ENCODE results near the gene ZFYVE16. TPM values are rescaled to one million over a fixed set of nuclear protein-coding genes. Genes with fewer than 3 reads are reported as not detected.
"Not testable (repeated sequence)": the region's sequence is repeated elsewhere in the genome, so short reads cannot be mapped to it uniquely, and the experiment has no call there.

The ZFYVE16 gene
- total RNA-seq, 1 experiment from 2014 or later = 30.1 TPM

- no peak for DNase-seq (ENCODE audit: low read depth in 1 of 2, low spot score in 2 of 2)
- peaks cover 8% of the 10 kb centered on the region; the same call in 1 of the 2 replicates for H3K4me1 ChIP-seq (replicated peaks)
- no peak overlapping the region for H3K27ac ChIP-seq
- H3K36me3 ChIP-seq = 0 out of 2 replicates have a peak, but pooled peaks cover 3% of the 10 kb centered on the region
- no peaks in the 10 kb centered on the region for H3K27me3 ChIP-seq (replicated peaks)
- no peak overlapping the region for H3K4me3 ChIP-seq
- H3K9me3 ChIP-seq (replicated peaks) = no peaks in the 10 kb centered on the region
These were observed 75.9 kb downstream of the ZFYVE16 start for GRCh38 chr5:80483636-80484232.

GRCh38 chr5:80487444-80487828 lies 79.6 kb downstream of the ZFYVE16 start:
- H3K27me3 ChIP-seq (replicated peaks) = no peaks in the 10 kb centered on the region
- DNase-seq (ENCODE audit: low read depth in 1 of 2, low spot score in 2 of 2) = no peak
- H3K9me3 ChIP-seq (replicated peaks) = no peaks in the 10 kb centered on the region
- no peaks in the 10 kb centered on the region for H3K36me3 ChIP-seq
- no peak overlapping the region for H3K27ac ChIP-seq
- H3K4me3 ChIP-seq = peak overlapping the region; percentile 63
- H3K4me1 ChIP-seq (replicated peaks) = peaks cover 8% of the 10 kb centered on the region; the same call in 1 of the 2 replicates

GRCh38 chr5:80487829-80488721 lies 80.2 kb downstream of the ZFYVE16 start, which contains the start of gene FAM151B:
Gene FAM151B, plus strand, starts transcription at chr5:80488100. Its CDS starts 24 bp downstream, at chr5:80488124.
- no peaks in the 10 kb centered on the region for H3K9me3 ChIP-seq (replicated peaks)
- peak within 1 kb of the TSS; percentile 18; the same call in 1 of the 2 replicates for H3K27ac ChIP-seq
- peaks cover 8% of the 10 kb centered on the region; the same call in 1 of the 2 replicates for H3K4me1 ChIP-seq (replicated peaks)
- peak; percentile 78 to 84 for DNase-seq (ENCODE audit: low read depth in 1 of 2, low spot score in 2 of 2)
- H3K36me3 ChIP-seq = no peaks in the 10 kb centered on the region
- peak within 1 kb of the TSS; percentile 63 for H3K4me3 ChIP-seq
- H3K27me3 ChIP-seq (replicated peaks) = no peaks in the 10 kb centered on the region

GRCh38 chr5:80491296-80491695 lies 83.4 kb downstream of the ZFYVE16 start:
- Histone ChIP-seq H3K27me3 (replicated peaks) (no peaks in the 10 kb centered on the region), H3K9me3 (replicated peaks) (no peaks in the 10 kb centered on the region), H3K4me1 (replicated peaks) (peaks cover 8% of the 10 kb centered on the region; the same call in 1 of the 2 replicates), H3K36me3 (no peaks in the 10 kb centered on the region), H3K4me3 (no peak overlapping the region), H3K27ac (no peak overlapping the region)
- DNase-seq (ENCODE audit: low read depth in 1 of 2, low spot score in 2 of 2) = no peak

- H3K27me3 ChIP-seq (replicated peaks) = no peaks in the 10 kb centered on the region
- no peak for DNase-seq (ENCODE audit: low read depth in 1 of 2, low spot score in 2 of 2)
- H3K4me3 ChIP-seq = no peak overlapping the region
- no peaks in the 10 kb centered on the region for H3K9me3 ChIP-seq (replicated peaks)
- H3K4me1 ChIP-seq (replicated peaks) = no peaks in the 10 kb centered on the region
- H3K27ac ChIP-seq = no peak overlapping the region
- H3K36me3 ChIP-seq = no peaks in the 10 kb centered on the region
These were observed 84.9 kb downstream of the ZFYVE16 start for GRCh38 chr5:80492741-80493140.

- not testable (repeated sequence) for H3K4me3 ChIP-seq; H3K4me1 ChIP-seq (replicated peaks); H3K27ac ChIP-seq; DNase-seq (ENCODE audit: low read depth in 1 of 2, low spot score in 2 of 2); H3K27me3 ChIP-seq (replicated peaks); H3K9me3 ChIP-seq (replicated peaks); H3K36me3 ChIP-seq
These were observed 85.6 kb downstream of the ZFYVE16 start for GRCh38 chr5:80493443-80493842.

- DNase-seq (ENCODE audit: low read depth in 1 of 2, low spot score in 2 of 2) = no peak
- H3K4me1 ChIP-seq (replicated peaks) = no peaks in the 10 kb centered on the region
- H3K4me3 ChIP-seq = no peak overlapping the region
- H3K27ac ChIP-seq = no peak overlapping the region
- no peaks in the 10 kb centered on the region for H3K36me3 ChIP-seq
- H3K9me3 ChIP-seq (replicated peaks) = no peaks in the 10 kb centered on the region
- no peaks in the 10 kb centered on the region for H3K27me3 ChIP-seq (replicated peaks)
These were observed 88.0 kb downstream of the ZFYVE16 start for GRCh38 chr5:80495891-80496290.

GRCh38 chr5:80502800-80503199 lies 94.9 kb downstream of the ZFYVE16 start:
- Histone ChIP-seq H3K9me3 (replicated peaks) (no peaks in the 10 kb centered on the region), H3K4me1 (replicated peaks) (no peaks in the 10 kb centered on the region), H3K36me3 (no peaks in the 10 kb centered on the region), H3K4me3 (no peak overlapping the region), H3K27me3 (replicated peaks) (no peaks in the 10 kb centered on the region), H3K27ac (no peak overlapping the region)
- DNase-seq (ENCODE audit: low read depth in 1 of 2, low spot score in 2 of 2) = no peak

GRCh38 chr5:80503641-80504040 lies 95.8 kb downstream of the ZFYVE16 start:
- Histone ChIP-seq H3K27me3 (replicated peaks) (no peaks in the 10 kb centered on the region), H3K36me3 (no peaks in the 10 kb centered on the region), H3K4me3 (no peak overlapping the region), H3K27ac (no peak overlapping the region), H3K4me1 (replicated peaks) (no peaks in the 10 kb centered on the region), H3K9me3 (replicated peaks) (no peaks in the 10 kb centered on the region)
- no peak for DNase-seq (ENCODE audit: low read depth in 1 of 2, low spot score in 2 of 2)

GRCh38 chr5:80504833-80505232 lies 97.0 kb downstream of the ZFYVE16 start:
- Histone ChIP-seq H3K27ac (no peak overlapping the region), H3K4me3 (no peak overlapping the region)
- no peak for DNase-seq (ENCODE audit: low read depth in 1 of 2, low spot score in 2 of 2)

GRCh38 chr5:80507663-80508062 lies 99.8 kb downstream of the ZFYVE16 start:
- Histone ChIP-seq H3K4me3 (no peak overlapping the region), H3K27me3 (replicated peaks) (no peaks in the 10 kb centered on the region), H3K9me3 (replicated peaks) (no peaks in the 10 kb centered on the region), H3K27ac (no peak overlapping the region), H3K36me3 (no peaks in the 10 kb centered on the region), H3K4me1 (replicated peaks) (no peaks in the 10 kb centered on the region)
- DNase-seq (ENCODE audit: low read depth in 1 of 2, low spot score in 2 of 2) = no peak

More at GRCh38 chr5:80504833-80505232, 97.0 kb downstream of the ZFYVE16 start:
- Histone ChIP-seq H3K27me3 (replicated peaks) (no peaks in the 10 kb centered on the region), H3K36me3 (no peaks in the 10 kb centered on the region), H3K9me3 (replicated peaks) (no peaks in the 10 kb centered on the region), H3K4me1 (replicated peaks) (no peaks in the 10 kb centered on the region)

GRCh38 chr5:80508844-80509243 lies 101.0 kb downstream of the ZFYVE16 start:
- no peak for DNase-seq (ENCODE audit: low read depth in 1 of 2, low spot score in 2 of 2)
- Histone ChIP-seq H3K27ac (no peak overlapping the region), H3K4me1 (replicated peaks) (no peaks in the 10 kb centered on the region), H3K4me3 (no peak overlapping the region), H3K27me3 (replicated peaks) (no peaks in the 10 kb centered on the region), H3K36me3 (no peaks in the 10 kb centered on the region), H3K9me3 (replicated peaks) (no peaks in the 10 kb centered on the region)

GRCh38 chr5:80509362-80509761 lies 101.5 kb downstream of the ZFYVE16 start:
- H3K4me3 ChIP-seq = no peak overlapping the region

GRCh38 chr5:80516826-80517225 lies 109.0 kb downstream of the ZFYVE16 start:
- Histone ChIP-seq H3K27me3 (replicated peaks) (no peaks in the 10 kb centered on the region), H3K36me3 (no peaks in the 10 kb centered on the region), H3K4me1 (replicated peaks) (no peaks in the 10 kb centered on the region), H3K9me3 (replicated peaks) (no peaks in the 10 kb centered on the region), H3K4me3 (no peak overlapping the region), H3K27ac (no peak overlapping the region)
- DNase-seq (ENCODE audit: low read depth in 1 of 2, low spot score in 2 of 2) = no peak

More at GRCh38 chr5:80509362-80509761, 101.5 kb downstream of the ZFYVE16 start:
- no peaks in the 10 kb centered on the region for H3K36me3 ChIP-seq
- no peaks in the 10 kb centered on the region for H3K27me3 ChIP-seq (replicated peaks)
- no peaks in the 10 kb centered on the region for H3K4me1 ChIP-seq (replicated peaks)
- H3K9me3 ChIP-seq (replicated peaks) = no peaks in the 10 kb centered on the region
- no peak overlapping the region for H3K27ac ChIP-seq
- DNase-seq (ENCODE audit: low read depth in 1 of 2, low spot score in 2 of 2) = no peak
